ENCODE results near the gene SLCO3A1.
"Not testable (repeated sequence)": the region's sequence is repeated elsewhere in the genome, so short reads cannot be mapped to it uniquely, and the experiment has no call there.

Gene SLCO3A1

GRCh38 chr15:92034227-92034626, 180.7 kb downstream of the SLCO3A1 start:
- DNase-seq (ENCODE audit: low read depth in 3 of 3) = no peak

GRCh38 chr15:92035551-92035950, 182.0 kb downstream of the SLCO3A1 start:
- no peak for DNase-seq (ENCODE audit: low read depth in 3 of 3)

- no peak for DNase-seq (ENCODE audit: low read depth in 3 of 3)
Measured at GRCh38 chr15:92035961-92036360, 182.5 kb downstream of the SLCO3A1 start.

- no peak for DNase-seq (ENCODE audit: low read depth in 3 of 3)
Measured at GRCh38 chr15:92037491-92037890, 184.0 kb downstream of the SLCO3A1 start.

GRCh38 chr15:92040350-92040749, 186.8 kb downstream of the SLCO3A1 start:
- DNase-seq (ENCODE audit: low read depth in 3 of 3) = no peak

- no peak for DNase-seq (ENCODE audit: low read depth in 3 of 3)
Measured at GRCh38 chr15:92041371-92041770, 187.9 kb downstream of the SLCO3A1 start.

- DNase-seq (ENCODE audit: low read depth in 3 of 3) = no peak
Measured at GRCh38 chr15:92043283-92043682, 189.8 kb downstream of the SLCO3A1 start.

GRCh38 chr15:92044203-92044909, 190.8 kb downstream of the SLCO3A1 start:
- no peak for DNase-seq (ENCODE audit: low read depth in 3 of 3)

- no peak for DNase-seq (ENCODE audit: low read depth in 3 of 3)
Measured at GRCh38 chr15:92047900-92048299, 194.4 kb downstream of the SLCO3A1 start.

- DNase-seq (ENCODE audit: low read depth in 3 of 3) = no peak
Measured at GRCh38 chr15:92048739-92049138, 195.2 kb downstream of the SLCO3A1 start.

GRCh38 chr15:92049290-92049989, 195.9 kb downstream of the SLCO3A1 start:
- no peak for DNase-seq (ENCODE audit: low read depth in 3 of 3)

- DNase-seq (ENCODE audit: low read depth in 3 of 3) = no peak
Measured at GRCh38 chr15:92050220-92050898, 196.9 kb downstream of the SLCO3A1 start.

GRCh38 chr15:92051716-92052115, 198.2 kb downstream of the SLCO3A1 start:
- DNase-seq (ENCODE audit: low read depth in 3 of 3) = no peak

- no peak for DNase-seq (ENCODE audit: low read depth in 3 of 3)
Measured at GRCh38 chr15:92053753-92054316, 200.3 kb downstream of the SLCO3A1 start.

GRCh38 chr15:92056875-92057274, 203.4 kb downstream of the SLCO3A1 start:
- no peak for DNase-seq (ENCODE audit: low read depth in 3 of 3)

- DNase-seq (ENCODE audit: low read depth in 3 of 3) = no peak
Measured at GRCh38 chr15:92059036-92059970, 205.8 kb downstream of the SLCO3A1 start.

GRCh38 chr15:92059971-92060311, 206.4 kb downstream of the SLCO3A1 start:
- DNase-seq (ENCODE audit: low read depth in 3 of 3) = not testable (repeated sequence)

GRCh38 chr15:92061511-92062195, 208.1 kb downstream of the SLCO3A1 start:
- DNase-seq (ENCODE audit: low read depth in 3 of 3) = no peak

- no peak for DNase-seq (ENCODE audit: low read depth in 3 of 3)
Measured at GRCh38 chr15:92062505-92062904, 209.0 kb downstream of the SLCO3A1 start.

GRCh38 chr15:92068121-92068520, 214.6 kb downstream of the SLCO3A1 start:
- DNase-seq (ENCODE audit: low read depth in 3 of 3) = no peak

Measured in stimulated activated CD4-positive, alpha-beta T cell treated with anti-CD3 and anti-CD28 coated beads, TNF-alpha, amount 100 ng/mL, for 4 hours (primary cell).